T-helper 2 cell treated with Interferon-gamma antibody and Interleukin-4, amounts not matched to agents 5 μg/mL and 100 μg/mL, for 36 hours (primary cell): ENCODE data around the gene C4B.
"Not testable (repeated sequence)": the region's sequence is repeated elsewhere in the genome, so short reads cannot be mapped to it uniquely, and the experiment has no call there.

Experiments
- DNase-seq: peaks from one replicate; pipeline ENCODE4 v3.0.0; 2021; ENCODE audit warnings: low spot score
- H3K27ac Mint-ChIP-seq: one replicate; pipeline ENCODE4 v1.8.0; 2021; ENCODE audit warnings: mild to moderate bottlenecking, mixed read lengths
- H3K27me3 Mint-ChIP-seq: one replicate; pipeline ENCODE4 v1.8.0; 2021; ENCODE audit warnings: low read depth, mixed read lengths
- H3K36me3 Mint-ChIP-seq: one replicate; pipeline ENCODE4 v1.8.0; 2021; ENCODE audit warnings: low read depth, mixed read lengths
- H3K4me1 Mint-ChIP-seq: one replicate; pipeline ENCODE4 v1.8.0; 2021; ENCODE audit warnings: low read depth, mixed read lengths
- H3K4me3 Mint-ChIP-seq: one replicate; pipeline ENCODE4 v1.8.0; 2022; ENCODE audit warnings: mild to moderate bottlenecking, moderate library complexity, mixed read lengths
- H3K9me3 Mint-ChIP-seq: one replicate; pipeline ENCODE4 v1.8.0; 2021; ENCODE audit warnings: mixed read lengths

Gene C4B

DNA sequence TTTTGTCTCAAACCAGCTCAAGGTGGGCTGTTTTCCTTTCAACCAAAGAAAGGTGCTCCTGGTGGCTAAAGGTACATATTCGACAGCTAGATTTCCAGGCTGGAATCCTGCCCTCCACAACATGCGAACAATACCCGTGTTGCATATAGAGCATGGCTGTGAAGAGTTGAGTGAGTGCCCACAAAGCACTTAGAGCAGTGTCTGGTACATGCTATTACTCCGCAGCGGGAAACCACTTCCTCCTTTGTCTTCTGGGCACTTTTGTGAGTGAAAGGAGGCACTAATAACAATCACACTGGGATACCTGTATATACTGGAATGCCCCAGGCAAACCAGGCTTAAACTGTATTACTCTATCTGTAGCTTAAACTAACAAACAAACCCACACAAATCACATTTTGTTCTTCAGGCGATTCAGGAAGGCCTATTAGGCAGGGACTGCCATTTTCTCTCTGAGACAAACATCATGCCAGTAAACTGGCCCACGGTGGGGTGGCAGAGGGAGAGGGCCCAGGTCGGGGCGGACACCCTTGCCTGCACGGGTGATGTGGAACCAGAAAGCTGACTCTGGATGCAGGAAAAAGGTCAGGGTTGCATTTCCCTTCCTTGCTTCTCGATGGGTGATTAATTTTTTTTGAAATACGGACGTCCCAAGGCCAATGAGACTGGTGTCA lies 9.6 kb upstream of the C4B start:
- not testable (repeated sequence) for H3K27ac Mint-ChIP-seq, H3K9me3 Mint-ChIP-seq, H3K36me3 Mint-ChIP-seq, H3K4me1 Mint-ChIP-seq, DNase-seq, H3K27me3 Mint-ChIP-seq, H3K4me3 Mint-ChIP-seq

GRCh38 chr6:32005538-32005880 lies 9.1 kb upstream of the C4B start:
- not testable (repeated sequence) for DNase-seq, H3K36me3 Mint-ChIP-seq, H3K4me1 Mint-ChIP-seq, H3K9me3 Mint-ChIP-seq, H3K4me3 Mint-ChIP-seq, H3K27me3 Mint-ChIP-seq, H3K27ac Mint-ChIP-seq

DNA sequence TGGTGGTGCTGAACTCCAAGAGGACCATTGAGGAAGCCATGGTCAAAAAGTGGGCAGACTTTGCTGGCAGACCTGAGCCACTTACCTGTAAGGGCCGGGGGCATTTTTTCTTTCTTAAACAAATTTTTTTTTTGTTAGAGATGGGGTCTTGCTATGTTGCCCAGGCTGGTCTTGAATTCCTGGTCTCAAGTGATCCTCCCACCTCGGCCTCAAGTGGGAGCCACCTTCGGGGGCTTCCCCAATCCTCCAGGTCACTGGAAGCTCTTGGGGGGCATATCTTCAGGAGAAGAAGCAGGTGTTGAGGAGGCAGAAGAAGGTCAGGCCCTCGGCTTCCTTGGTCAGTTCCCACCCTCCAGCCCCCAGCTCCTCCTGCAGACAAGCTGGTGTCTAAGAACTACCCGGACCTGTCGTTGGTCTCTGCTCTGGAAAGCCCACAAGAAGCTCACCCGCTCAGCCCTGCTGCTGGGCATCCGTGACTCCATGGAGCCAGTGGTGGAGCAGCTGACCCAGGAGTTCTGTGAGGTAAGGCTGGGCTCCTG lies 8.5 kb upstream of the C4B start:
- H3K4me3 Mint-ChIP-seq, H3K4me1 Mint-ChIP-seq, H3K27me3 Mint-ChIP-seq, H3K36me3 Mint-ChIP-seq, H3K9me3 Mint-ChIP-seq, DNase-seq, H3K27ac Mint-ChIP-seq: not testable (repeated sequence)

- H3K27ac Mint-ChIP-seq, DNase-seq, H3K4me1 Mint-ChIP-seq, H3K4me3 Mint-ChIP-seq, H3K36me3 Mint-ChIP-seq, H3K27me3 Mint-ChIP-seq, H3K9me3 Mint-ChIP-seq: not testable (repeated sequence)
Observed at GRCh38 chr6:32007086-32007485, 7.5 kb upstream of the C4B start.

- H3K36me3 Mint-ChIP-seq, H3K27ac Mint-ChIP-seq, H3K27me3 Mint-ChIP-seq: not testable (repeated sequence)
Observed at GRCh38 chr6:32008037-32008436, 6.6 kb upstream of the C4B start.

DNA sequence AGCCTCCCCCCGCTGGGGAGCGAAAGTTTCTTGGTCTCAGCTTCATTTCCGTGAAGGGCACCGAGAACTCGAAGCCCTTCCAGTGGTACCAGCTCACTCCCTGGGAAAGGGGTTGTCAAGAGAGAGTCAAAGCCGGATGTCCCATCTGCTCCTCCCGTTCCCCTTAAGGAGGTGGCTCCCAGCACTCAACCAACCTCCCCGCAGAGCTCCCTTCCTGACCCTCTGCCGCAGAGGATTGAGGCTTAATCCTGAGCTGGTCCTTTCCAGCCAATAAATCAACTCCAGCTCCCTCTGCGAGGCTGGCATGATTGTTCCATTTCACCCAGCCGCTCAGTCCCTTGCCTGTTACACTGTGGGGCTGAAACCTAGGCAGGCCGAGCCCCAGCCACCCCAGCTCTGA lies 6.0 kb upstream of the C4B start:
- H3K4me3 Mint-ChIP-seq, H3K27me3 Mint-ChIP-seq, DNase-seq, H3K36me3 Mint-ChIP-seq, H3K4me1 Mint-ChIP-seq, H3K9me3 Mint-ChIP-seq, H3K27ac Mint-ChIP-seq: not testable (repeated sequence)

More at GRCh38 chr6:32008037-32008436, 6.6 kb upstream of the C4B start:
- not testable (repeated sequence) for H3K4me3 Mint-ChIP-seq, DNase-seq, H3K4me1 Mint-ChIP-seq, H3K9me3 Mint-ChIP-seq

DNA sequence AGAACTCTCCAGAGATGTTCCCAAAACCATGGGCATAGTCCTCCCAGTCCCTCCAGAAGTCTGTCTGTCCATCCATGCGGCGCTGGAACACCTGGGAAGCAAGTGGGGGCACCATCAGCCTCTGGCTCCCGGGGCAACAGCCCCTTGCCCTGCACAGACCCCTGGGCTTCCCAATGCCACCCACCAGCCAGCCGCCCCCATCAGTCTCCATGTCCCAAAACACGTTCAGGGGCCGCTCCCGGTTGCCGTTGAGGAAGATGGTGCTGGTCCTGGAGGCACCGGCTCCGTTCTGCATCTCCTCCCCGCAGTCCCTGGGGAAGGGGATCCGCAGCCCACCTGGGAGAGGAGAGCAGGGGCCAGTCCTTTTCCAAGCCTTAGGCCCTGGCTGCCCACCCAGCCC lies 5.1 kb upstream of the C4B start:
- H3K4me1 Mint-ChIP-seq, H3K36me3 Mint-ChIP-seq: not testable (repeated sequence)

DNA sequence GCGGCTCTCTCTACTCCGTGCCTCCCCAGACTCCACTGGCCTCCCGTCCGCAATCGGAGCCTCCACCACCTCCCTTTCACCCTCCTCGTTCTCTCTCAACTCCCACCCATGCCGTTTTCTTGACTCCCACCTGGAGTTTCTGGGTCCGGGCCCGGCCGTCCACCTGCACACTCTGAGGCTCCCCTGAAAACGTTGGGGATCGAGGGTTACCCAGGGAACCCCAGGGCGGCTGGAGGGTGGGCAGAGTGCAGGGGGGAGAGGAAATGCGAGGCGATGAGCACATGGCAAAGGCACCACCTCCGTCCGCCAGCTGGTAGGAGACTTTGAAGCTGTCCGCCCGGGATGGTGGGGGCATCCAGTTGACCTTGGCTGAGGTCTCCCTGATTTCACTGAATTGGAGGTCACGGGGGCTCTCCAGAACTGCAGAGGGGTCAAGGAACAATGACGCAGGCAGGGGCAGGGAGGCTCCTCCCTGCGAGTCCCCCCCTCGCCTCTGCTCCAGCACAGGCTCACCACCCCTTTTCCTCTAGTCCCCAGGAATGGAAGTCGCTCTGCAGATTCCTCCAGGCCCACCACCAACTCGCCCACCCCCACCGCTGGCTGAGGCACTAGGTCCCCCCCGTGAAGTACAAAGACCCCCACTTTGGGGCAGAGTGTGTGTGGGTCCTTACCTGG lies 3.6 kb upstream of the C4B start:
- H3K9me3 Mint-ChIP-seq, H3K4me1 Mint-ChIP-seq, DNase-seq, H3K27ac Mint-ChIP-seq, H3K4me3 Mint-ChIP-seq, H3K36me3 Mint-ChIP-seq, H3K27me3 Mint-ChIP-seq: not testable (repeated sequence)

More for the DNA sequence above, 5.1 kb upstream of the C4B start:
- H3K27ac Mint-ChIP-seq, H3K27me3 Mint-ChIP-seq, DNase-seq, H3K9me3 Mint-ChIP-seq, H3K4me3 Mint-ChIP-seq: not testable (repeated sequence)

DNA sequence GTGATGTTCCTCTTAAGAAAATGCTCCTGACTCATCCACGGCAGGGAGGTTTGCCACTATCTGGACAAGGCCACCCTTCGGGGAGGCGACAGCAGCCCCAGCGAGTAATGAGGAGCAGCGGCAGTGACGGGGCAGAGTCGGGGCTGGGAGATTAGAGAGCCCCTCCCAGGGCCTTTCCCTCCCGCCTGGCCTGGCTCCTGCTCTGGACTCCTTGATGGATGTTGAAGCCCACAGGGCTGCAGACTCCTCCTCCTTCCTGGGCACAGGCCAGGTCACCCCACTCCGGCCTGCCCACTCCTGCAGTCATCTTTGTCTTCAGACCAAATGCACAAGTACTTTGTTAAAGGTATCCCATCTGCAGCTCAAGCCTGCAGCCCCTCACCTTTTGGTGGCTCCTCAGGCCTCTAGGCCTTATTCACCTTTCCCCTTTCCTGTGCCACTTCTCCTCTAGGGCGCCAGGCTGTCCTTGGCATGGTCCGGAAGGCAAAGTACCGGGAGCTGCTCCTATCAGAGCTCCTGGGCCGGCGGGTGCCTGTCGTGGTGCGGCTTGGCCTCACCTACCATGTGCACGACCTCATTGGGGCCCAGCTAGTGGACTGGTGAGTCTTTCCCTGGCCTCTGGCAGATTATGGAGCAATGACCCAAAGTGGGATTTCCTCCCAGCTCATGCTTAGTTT lies 1.5 kb upstream of the C4B start:
- H3K4me1 Mint-ChIP-seq, H3K9me3 Mint-ChIP-seq: not testable (repeated sequence)

GRCh38 chr6:32013738-32014137 lies 857 bp upstream of the C4B start:
- not testable (repeated sequence) for H3K36me3 Mint-ChIP-seq, H3K4me3 Mint-ChIP-seq, DNase-seq, H3K27ac Mint-ChIP-seq, H3K9me3 Mint-ChIP-seq, H3K27me3 Mint-ChIP-seq, H3K4me1 Mint-ChIP-seq

More for the DNA sequence above, 1.5 kb upstream of the C4B start:
- H3K27ac Mint-ChIP-seq, H3K4me3 Mint-ChIP-seq, DNase-seq, H3K27me3 Mint-ChIP-seq, H3K36me3 Mint-ChIP-seq: not testable (repeated sequence)

- not testable (repeated sequence) for H3K27ac Mint-ChIP-seq
Observed at GRCh38 chr6:32022100-32022499, 7.5 kb downstream of the C4B start.

GRCh38 chr6:32028631-32029030 lies 14.0 kb downstream of the C4B start:
- H3K4me1 Mint-ChIP-seq, DNase-seq, H3K27me3 Mint-ChIP-seq, H3K9me3 Mint-ChIP-seq, H3K27ac Mint-ChIP-seq, H3K4me3 Mint-ChIP-seq, H3K36me3 Mint-ChIP-seq: not testable (repeated sequence)

More at GRCh38 chr6:32022100-32022499, 7.5 kb downstream of the C4B start:
- not testable (repeated sequence) for H3K4me3 Mint-ChIP-seq, H3K9me3 Mint-ChIP-seq, DNase-seq, H3K27me3 Mint-ChIP-seq, H3K4me1 Mint-ChIP-seq, H3K36me3 Mint-ChIP-seq

- not testable (repeated sequence) for H3K9me3 Mint-ChIP-seq, H3K36me3 Mint-ChIP-seq, DNase-seq, H3K4me1 Mint-ChIP-seq, H3K4me3 Mint-ChIP-seq, H3K27me3 Mint-ChIP-seq, H3K27ac Mint-ChIP-seq
Observed at GRCh38 chr6:32029553-32029952, 15.0 kb downstream of the C4B start.

GRCh38 chr6:32035283-32036013 lies 20.9 kb downstream of the C4B start:
- not testable (repeated sequence) for H3K27me3 Mint-ChIP-seq, DNase-seq, H3K36me3 Mint-ChIP-seq, H3K4me1 Mint-ChIP-seq, H3K27ac Mint-ChIP-seq, H3K9me3 Mint-ChIP-seq, H3K4me3 Mint-ChIP-seq
